T-cell (primary cell): ENCODE results near the gene PCID2. TPM values are rescaled to one million over a fixed set of nuclear protein-coding genes. Genes with fewer than 3 reads are reported as not detected.
A peak's percentile ranks its signal among the peaks of the same experiment; 100 is the strongest.

Source experiments
- ATAC-seq, 4 experiments: fragments of 200-7000 bp in 3 of 4; fragments of 150-1000 bp in 1 of 4; cut with Tn5 transposase; replicated peaks in 1 of 4; 1 replicate in 3 of 4; 2 replicates in 1 of 4; pipeline ENCODE4 v1.10.0; 2021; ENCODE audit warnings: moderate library complexity in 3 of 4, mild to moderate bottlenecking in 2 of 4, moderate number of reproducible peaks in 1 of 4
- CTCF ChIA-PET, 2 donors: fragments of 300-600 bp; sonication (Branson Sonifier 250); formaldehyde crosslinking; loops; one replicate each; lab custom pipeline; 2022; ENCODE audit warnings: antibody characterized with exemption in 2 of 2; lab: Charles Lee
- POLR2A ChIA-PET, 2 donors: fragments of 300-600 bp; sonication (Branson Sonifier 250); formaldehyde crosslinking; loops; one replicate each; lab custom pipeline; 2022; ENCODE audit warnings: antibody characterized with exemption in 2 of 2; lab: Charles Lee
- DNase-seq, 35 experiments: peaks; one replicate each; pipeline versions ENCODE4 v3.0.0 to v3.0.0-alpha.2; 2013 to 2023
- H3K27ac ChIP-seq: one replicate; pipeline ENCODE4 v1.5.1; 2013; ENCODE audit warnings: low read length
- H3K27me3 ChIP-seq, 2 experiments: replicated peaks in 1 of 2; 1 replicate in 1 of 2; 2 replicates in 1 of 2; pipeline versions ENCODE4 v1.6.1 to v1.7.0; 2013; ENCODE audit warnings: low read length in 1 of 2, mixed read lengths in 1 of 2; ENCODE audit not compliant: control insufficient read depth in 2 of 2, insufficient read depth in 2 of 2; ENCODE audit errors: extremely low read depth in 1 of 2
- H3K36me3 ChIP-seq, 2 donors: 1 replicate in 1 of 2; 2 replicates in 1 of 2; pipeline versions ENCODE4 v1.6.1 to v1.7.0; 2013; ENCODE audit warnings: low read length in 1 of 2; ENCODE audit not compliant: control insufficient read depth in 2 of 2, insufficient read depth in 1 of 2; ENCODE audit errors: extremely low read depth in 1 of 2
- H3K4me1 ChIP-seq, 2 experiments: 1 replicate in 1 of 2; 2 replicates in 1 of 2; pipeline versions ENCODE4 v1.6.1 to v1.7.0; 2013; ENCODE audit warnings: low read length in 2 of 2, mixed read lengths in 1 of 2; ENCODE audit not compliant: insufficient read depth in 2 of 2, control insufficient read depth in 1 of 2; ENCODE audit errors: extremely low read depth in 1 of 2
- H3K4me3 ChIP-seq, 2 donors: 1 replicate in 1 of 2; 2 replicates in 1 of 2; pipeline versions ENCODE4 v1.5.1 to v1.7.0; 2013; ENCODE audit warnings: mild to moderate bottlenecking in 2 of 2, low read length in 1 of 2, moderate library complexity in 1 of 2; ENCODE audit not compliant: control insufficient read depth in 1 of 2; ENCODE audit errors: extremely low read depth in 1 of 2
- H3K9me3 ChIP-seq: 2 replicates; pipeline ENCODE4 v1.7.0; 2013
- H3K27ac Mint-ChIP-seq, 2 donors: one replicate each; pipeline ENCODE4 v1.8.0; 2020 to 2021; ENCODE audit warnings: mild to moderate bottlenecking in 2 of 2, mixed read lengths in 2 of 2
- H3K27me3 Mint-ChIP-seq, 2 donors: one replicate each; pipeline ENCODE4 v1.8.0; 2021 to 2022; ENCODE audit warnings: mixed read lengths in 2 of 2
- H3K36me3 Mint-ChIP-seq: one replicate; pipeline ENCODE4 v1.8.0; 2021; ENCODE audit warnings: mixed read lengths
- H3K4me1 Mint-ChIP-seq, 3 donors: one replicate each; pipeline ENCODE4 v1.8.0; 2020 to 2022; ENCODE audit warnings: mixed read lengths in 3 of 3, mild to moderate bottlenecking in 1 of 3
- H3K4me3 Mint-ChIP-seq, 3 donors: one replicate each; pipeline ENCODE4 v1.8.0; 2020 to 2022; ENCODE audit warnings: mild to moderate bottlenecking in 3 of 3, mixed read lengths in 3 of 3, moderate library complexity in 3 of 3
- H3K9me3 Mint-ChIP-seq, 3 donors: one replicate each; pipeline ENCODE4 v1.8.0; 2020 to 2022; ENCODE audit warnings: mixed read lengths in 3 of 3
- WGBS: methylation state at CpG from one replicate; pipeline ENCODE4 v1.1.5; 2013; ENCODE audit warnings: missing lambda C conversion rate; ENCODE audit not compliant: insufficient coverage; 5-methylcytosine and 5-hydroxymethylcytosine counted together
- total RNA-seq, 35 experiments: library from RNA in 6 of 35; stranded (reverse) in 6 of 35; fragments of 120-200 nt in 1 of 35; gene quantifications; one replicate each; pipeline versions ENCODE4 v1.2.1 to v1.2.4 and lab custom pipeline; 2013 to 2026

PCID2 gene
- total RNA-seq, 5 donors from 2014 or later (not counting 1 experiment from before 2014, with no cell fraction given), result 45.3 to 68.6 (median 63.2) TPM

DNA sequence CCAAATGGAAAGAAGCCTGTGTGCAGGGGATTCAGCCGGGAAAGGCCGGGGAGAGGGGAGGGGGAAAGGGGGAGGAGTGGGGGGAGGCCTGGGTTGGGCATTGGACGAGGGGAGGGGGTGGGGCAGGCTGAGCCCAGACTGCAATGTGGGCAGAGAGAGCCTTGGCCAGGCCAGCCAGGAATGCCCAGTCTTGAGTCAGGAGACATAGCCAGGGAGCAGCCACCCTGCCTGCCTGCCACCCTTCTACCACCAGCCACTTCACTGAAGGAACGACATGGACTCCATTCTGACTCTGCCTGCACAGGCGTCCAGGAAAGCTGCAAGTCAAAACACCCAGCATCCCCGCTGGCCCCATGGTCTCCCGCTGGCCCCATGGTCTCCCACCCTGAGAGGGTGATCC is 49.5 kb downstream of the PCID2 start:
- H3K27ac ChIP-seq, result no peak overlapping the region
- H3K27me3 ChIP-seq, result no peaks in the 10 kb centered on the region
- no peak for ATAC-seq
- Mint-ChIP-seq H3K4me1 (peaks cover 24 to 31% (median 27%) of the 10 kb centered on the region in 3 donors), H3K9me3 (peaks cover 3 to 7% (median 6%) of the 10 kb centered on the region in 3 donors), H3K36me3 (no peaks in the 10 kb centered on the region), H3K27ac (no peak overlapping the region), H3K4me3 (no peak overlapping the region), H3K27me3 (no peaks in the 10 kb centered on the region)
- H3K4me1 ChIP-seq, result peaks cover 14 to 26% of the 10 kb centered on the region in 2 experiments
- ChIA-PET CTCF (interaction anchor here in 1 of 2 donors (0.8 kb wide), 1 partner anchor 15 kb away, joined by 3 read pairs; no protein-coding TSS in a partner anchor), POLR2A (no interaction called here)
- no peaks in the 10 kb centered on the region for H3K9me3 ChIP-seq
- H3K4me3 ChIP-seq, result no peak overlapping the region
- no peaks in the 10 kb centered on the region for H3K36me3 ChIP-seq
- DNase-seq, result no peak
- 94% methylated on average over 4 of the region's 7 CpGs for WGBS

DNA sequence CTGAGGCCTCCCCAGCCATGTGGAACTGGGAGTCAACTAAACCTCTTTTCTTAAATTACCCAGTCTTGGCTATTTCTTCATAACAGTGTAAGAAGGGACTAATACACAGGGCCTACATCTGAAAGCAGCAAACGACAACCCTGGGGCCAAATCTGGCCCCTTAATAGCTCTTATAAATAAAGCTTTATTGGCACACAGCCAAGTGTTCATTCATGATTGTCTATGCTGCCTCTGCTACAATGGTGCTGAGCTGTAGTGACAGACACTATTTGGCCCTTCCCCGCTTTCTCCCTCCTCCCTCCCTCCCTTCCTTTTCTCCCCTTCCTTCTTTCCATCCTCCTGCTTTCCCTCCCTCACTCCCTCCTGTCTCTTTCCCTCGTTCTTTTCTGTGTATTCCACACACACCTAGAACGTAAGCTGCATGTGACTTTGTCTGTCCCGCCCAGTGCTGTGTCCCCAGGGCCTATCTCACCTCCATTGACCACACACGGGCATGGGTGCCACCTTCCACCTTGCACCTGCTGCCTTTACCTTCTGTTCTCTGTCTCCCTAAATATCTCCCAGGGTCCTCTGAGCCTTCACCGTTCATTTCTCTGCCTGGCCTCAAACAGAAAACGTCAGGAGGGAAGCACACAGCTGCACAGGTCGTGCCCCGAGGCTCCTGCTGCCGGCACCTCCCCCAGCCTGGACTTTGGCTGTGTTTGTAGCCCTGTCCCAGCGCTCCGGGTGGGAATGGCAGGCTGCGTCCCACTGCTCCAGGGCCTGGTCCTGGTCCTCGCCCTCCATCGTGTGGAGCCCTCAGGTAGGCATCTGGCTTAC is 50.3 kb downstream of the PCID2 start, which contains the start of gene PROZ:
TSS of gene PROZ (plus strand) at position 720 of the 819 bp plus-strand sequence. CDS start at position 733, 13 bp downstream.
- H3K4me1 Mint-ChIP-seq, result peaks cover 24 to 26% (median 26%) of the 10 kb centered on the region in 3 donors
- peaks cover 3 to 7% (median 6%) of the 10 kb centered on the region in 3 donors for H3K9me3 Mint-ChIP-seq
- no peaks in the 10 kb centered on the region for H3K27me3 Mint-ChIP-seq
- H3K4me3 ChIP-seq, result no peak within 1 kb of the TSS
- WGBS, result 83% methylated on average over 16 of the region's 16 CpGs
- no peak for DNase-seq
- ChIA-PET POLR2A (no interaction called here), CTCF (interaction anchor here (0.5 to 0.8 kb wide), 2 partner anchors 16 to 209 kb away, joined by 3 to 6 read pairs; no protein-coding TSS in a partner anchor)
- H3K4me1 ChIP-seq, result peaks cover 17 to 26% of the 10 kb centered on the region in 2 experiments
- ATAC-seq, result no peak
- H3K27me3 ChIP-seq, result no peaks in the 10 kb centered on the region
- no peak within 1 kb of the TSS for H3K4me3 Mint-ChIP-seq
- H3K36me3 Mint-ChIP-seq, result no peaks in the 10 kb centered on the region
- H3K36me3 ChIP-seq, result no peaks in the 10 kb centered on the region
- no peak within 1 kb of the TSS for H3K27ac ChIP-seq
- no peaks in the 10 kb centered on the region for H3K9me3 ChIP-seq
- H3K27ac Mint-ChIP-seq, result peak within 1 kb of the TSS; percentile 3 to 39

DNA sequence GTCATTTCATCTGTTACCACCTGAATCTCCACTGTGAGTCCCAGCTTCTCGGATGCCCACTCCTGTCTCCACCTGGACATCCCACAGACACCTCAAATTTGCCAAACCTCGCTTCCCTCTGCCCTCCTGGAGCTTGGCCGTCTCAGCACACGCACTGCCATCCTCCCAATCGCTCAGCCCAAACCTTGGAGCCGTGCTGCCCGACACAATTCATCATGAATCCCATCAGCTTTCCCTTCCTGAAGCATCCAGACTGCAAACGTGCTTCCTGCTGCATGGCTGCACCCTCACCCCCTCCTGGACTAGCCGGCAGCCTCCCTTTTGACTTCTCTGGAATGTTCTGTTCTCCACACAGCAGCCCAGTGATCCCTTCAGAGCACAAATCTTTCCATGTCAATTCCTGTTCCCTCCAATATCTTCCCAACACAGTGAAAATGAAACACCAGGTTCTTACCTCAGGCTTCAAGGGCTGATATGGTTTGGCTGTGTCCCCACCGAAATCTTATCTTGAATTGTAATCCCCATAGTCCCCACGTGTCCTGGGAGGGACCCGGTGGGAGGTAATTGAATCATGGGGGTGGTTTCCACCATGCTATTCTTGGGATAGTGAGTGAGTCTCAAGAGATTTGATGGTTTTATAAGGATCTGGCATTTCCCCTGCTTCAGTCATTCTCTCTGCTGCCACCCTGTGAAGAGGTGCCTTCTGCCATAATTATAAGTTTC is 51.1 kb downstream of the PCID2 start:
- Histone ChIP-seq H3K27ac (no peak overlapping the region), H3K36me3 (no peaks in the 10 kb centered on the region), H3K4me3 (no peak overlapping the region), H3K9me3 (no peaks in the 10 kb centered on the region), H3K27me3 (peaks cover 0 to under 1% of the 10 kb centered on the region in 2 experiments), H3K4me1 (peaks cover 24 to 27% of the 10 kb centered on the region in 2 experiments)
- no peak for ATAC-seq
- DNase-seq, result no peak
- POLR2A ChIA-PET, result no interaction called here
- CTCF ChIA-PET, result interaction anchor here in 1 of 2 donors (0.5 kb wide), 1 partner anchor 209 kb away, joined by 6 read pairs; no protein-coding TSS in a partner anchor
- Mint-ChIP-seq H3K4me3 (no peak overlapping the region), H3K36me3 (no peaks in the 10 kb centered on the region), H3K27me3 (no peaks in the 10 kb centered on the region), H3K27ac (peak overlapping the region; percentile 3 to 39), H3K9me3 (peaks cover 3 to 7% (median 6%) of the 10 kb centered on the region in 3 donors), H3K4me1 (peaks cover 27 to 29% (median 28%) of the 10 kb centered on the region in 3 donors)
- WGBS, result 91% methylated on average over 9 of the region's 12 CpGs

DNA sequence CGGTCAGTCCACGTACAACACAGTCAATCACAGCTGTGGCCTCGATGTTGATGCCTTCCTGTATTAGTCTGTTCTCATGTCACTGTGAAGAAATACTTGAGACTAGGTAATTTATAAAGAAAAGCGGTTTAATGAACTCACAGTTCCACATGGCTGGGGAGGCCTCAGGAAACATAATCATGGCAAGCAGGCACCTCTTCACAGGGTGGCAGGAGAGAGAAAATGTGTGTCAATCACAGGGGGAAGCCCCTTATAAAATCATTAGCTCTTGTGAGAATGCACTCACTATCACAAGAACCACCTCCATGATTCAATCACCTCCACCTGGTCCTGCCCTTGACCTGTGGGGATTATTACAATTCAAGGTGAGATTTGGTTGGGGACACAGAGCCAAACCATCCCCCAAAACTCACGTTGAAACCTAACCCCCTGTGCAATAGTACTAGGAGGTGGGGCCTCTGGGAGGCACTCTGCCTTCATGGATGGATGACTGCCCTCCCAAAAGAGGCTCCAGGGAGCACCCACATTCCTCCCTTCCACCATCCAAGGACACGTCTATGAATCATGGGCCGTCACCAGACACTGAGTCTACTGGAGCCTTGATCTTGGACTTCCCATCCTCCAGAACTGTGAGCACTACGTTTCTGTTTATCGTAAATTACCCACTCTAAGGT is 52.4 kb downstream of the PCID2 start:
- CTCF ChIA-PET, result no interaction called here
- WGBS, result 100% methylated on average over 1 of the region's 9 CpGs
- Mint-ChIP-seq H3K27ac (peak overlapping the region in 1 of 2 donors; percentile 14), H3K27me3 (no peaks in the 10 kb centered on the region), H3K4me3 (no peak overlapping the region), H3K36me3 (no peaks in the 10 kb centered on the region), H3K4me1 (peaks cover 29 to 31% (median 30%) of the 10 kb centered on the region in 3 donors), H3K9me3 (peaks cover 3 to 7% (median 6%) of the 10 kb centered on the region in 3 donors)
- ATAC-seq (no peak), DNase-seq (no peak)
- POLR2A ChIA-PET, result no interaction called here
- Histone ChIP-seq H3K27ac (no peak overlapping the region), H3K4me1 (peaks cover 22 to 31% of the 10 kb centered on the region in 2 experiments), H3K27me3 (peaks cover 2 to 12% of the 10 kb centered on the region in 2 experiments), H3K36me3 (no peaks in the 10 kb centered on the region), H3K4me3 (no peak overlapping the region), H3K9me3 (no peaks in the 10 kb centered on the region)

DNA sequence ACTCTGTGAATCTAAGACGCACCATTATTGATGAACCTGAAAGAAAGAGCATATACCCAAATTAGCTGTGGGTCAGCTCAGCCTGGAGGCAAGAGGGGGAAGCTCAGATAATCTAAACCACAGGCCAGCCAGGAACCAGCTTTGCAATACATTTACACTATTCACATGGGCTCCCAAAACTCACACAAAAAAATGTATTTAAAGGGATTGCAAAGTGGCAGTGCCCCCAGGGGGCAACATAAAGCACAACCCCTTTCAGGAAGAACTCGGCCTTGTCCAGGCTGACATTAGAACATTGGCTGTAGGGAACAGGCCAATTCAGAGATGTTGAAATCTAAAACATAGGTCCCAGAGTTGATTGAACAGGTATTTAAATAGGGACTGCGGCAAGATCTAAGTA is 53.3 kb downstream of the PCID2 start:
- no peaks in the 10 kb centered on the region for H3K9me3 ChIP-seq
- no peak overlapping the region for H3K27ac ChIP-seq
- H3K4me1 Mint-ChIP-seq, result peaks cover 22 to 24% (median 23%) of the 10 kb centered on the region in 3 donors
- CTCF ChIA-PET, result no interaction called here
- peaks cover 2 to 19% of the 10 kb centered on the region in 2 experiments for H3K27me3 ChIP-seq
- 97% methylated on average over 3 of the region's 3 CpGs for WGBS
- peaks cover 3 to 7% (median 6%) of the 10 kb centered on the region in 3 donors for H3K9me3 Mint-ChIP-seq
- POLR2A ChIA-PET, result no interaction called here
- DNase-seq (no peak), ATAC-seq (no peak)
- H3K36me3 ChIP-seq, result no peaks in the 10 kb centered on the region
- peak overlapping the region in 1 of 3 donors; percentile 44 for H3K4me3 Mint-ChIP-seq
- no peaks in the 10 kb centered on the region for H3K36me3 Mint-ChIP-seq
- no peaks in the 10 kb centered on the region for H3K27me3 Mint-ChIP-seq
- no peak overlapping the region for H3K4me3 ChIP-seq
- peak overlapping the region; percentile 74 to 82 for H3K27ac Mint-ChIP-seq
- H3K4me1 ChIP-seq, result peaks cover 19 to 26% of the 10 kb centered on the region in 2 experiments
